ENCODE data around the gene NGEF. TPM values are rescaled to one million over a fixed set of nuclear protein-coding genes. Genes with fewer than 3 reads are reported as not detected.

Gene NGEF
- total and polyA plus RNA-seq, 9 of the 15 experiments (the other 6 are each of a cell fraction or from before 2014, with no cell fraction given) = 0.07 to 0.17 (median 0.09) TPM; not detected in 6

- no peak overlapping the region for H2AFZ ChIP-seq (ENCODE audit: low read depth, low read length)
- POLR2A ChIA-PET = interaction anchor here (0.6 to 0.8 kb wide), 2 partner anchors 303 to 482 kb away, joined by 3 read pairs; no protein-coding TSS in a partner anchor
- ATAC-seq (no peak), FAIRE-seq (no peak), DNase-seq (ENCODE audit: extremely low read depth in 1 of 4, low spot score in 3 of 4) (no peak)
- intact Hi-C loops (cut with micrococcal nuclease) = no loop called here
- H3K79me2 ChIP-seq (ENCODE audit: control insufficient read depth, insufficient read depth, low read length) = no peaks in the 10 kb centered on the region
- CTCF ChIA-PET (ENCODE audit: low intra/inter-chr PET ratio) = no interaction called here
- no peak overlapping the region for H3K4me2 ChIP-seq (ENCODE audit: insufficient read depth, low read length)
- peaks cover under 1 to 4% of the 10 kb centered on the region in 2 experiments; a peak in 2 of 5 replicates for H3K4me1 ChIP-seq (replicated peaks in 1 of 2; ENCODE audit: control insufficient read depth in 2 of 2, insufficient read depth in 2 of 2, low read length in 2 of 2)
- H4K20me1 ChIP-seq (replicated peaks; ENCODE audit: control insufficient read depth, insufficient read depth, low read length) = no peaks in the 10 kb centered on the region
- no peaks in the 10 kb centered on the region for H3K9me3 ChIP-seq (replicated peaks; ENCODE audit: control insufficient read depth, insufficient read depth, low read depth, low read length)
- no peak overlapping the region for H3K4me3 ChIP-seq
- no peaks in the 10 kb centered on the region for H3K9me1 ChIP-seq (ENCODE audit: control insufficient read depth, insufficient read depth, low read length)
- in situ Hi-C loops (cut with MboI) = no loop called here
- peaks cover 0 to 48% of the 10 kb centered on the region in 2 experiments; a peak in 2 of 5 replicates for H3K27me3 ChIP-seq (ENCODE audit: control insufficient read depth in 2 of 2, insufficient read depth in 2 of 2, low read length in 2 of 2)
- H3K9ac ChIP-seq (ENCODE audit: insufficient read depth in 1 of 2, low read depth in 2 of 2, low read length in 2 of 2) = no peak overlapping the region
- BruUV-seq (replicated peaks) = no TSS peak
- no peak overlapping the region for H3K27ac ChIP-seq (ENCODE audit: extremely low read depth, low read depth, low read length)
- no peaks in the 10 kb centered on the region for H3K36me3 ChIP-seq (ENCODE audit: control insufficient read depth, insufficient read depth, low read length)
- TF ChIP-seq TFAP4 (CRISPR knock-in tag; IDR thresholded peaks at IDR 0.05; ENCODE audit: borderline replicate concordance) = no peak
- TF ChIP-seq, protein P1, sequence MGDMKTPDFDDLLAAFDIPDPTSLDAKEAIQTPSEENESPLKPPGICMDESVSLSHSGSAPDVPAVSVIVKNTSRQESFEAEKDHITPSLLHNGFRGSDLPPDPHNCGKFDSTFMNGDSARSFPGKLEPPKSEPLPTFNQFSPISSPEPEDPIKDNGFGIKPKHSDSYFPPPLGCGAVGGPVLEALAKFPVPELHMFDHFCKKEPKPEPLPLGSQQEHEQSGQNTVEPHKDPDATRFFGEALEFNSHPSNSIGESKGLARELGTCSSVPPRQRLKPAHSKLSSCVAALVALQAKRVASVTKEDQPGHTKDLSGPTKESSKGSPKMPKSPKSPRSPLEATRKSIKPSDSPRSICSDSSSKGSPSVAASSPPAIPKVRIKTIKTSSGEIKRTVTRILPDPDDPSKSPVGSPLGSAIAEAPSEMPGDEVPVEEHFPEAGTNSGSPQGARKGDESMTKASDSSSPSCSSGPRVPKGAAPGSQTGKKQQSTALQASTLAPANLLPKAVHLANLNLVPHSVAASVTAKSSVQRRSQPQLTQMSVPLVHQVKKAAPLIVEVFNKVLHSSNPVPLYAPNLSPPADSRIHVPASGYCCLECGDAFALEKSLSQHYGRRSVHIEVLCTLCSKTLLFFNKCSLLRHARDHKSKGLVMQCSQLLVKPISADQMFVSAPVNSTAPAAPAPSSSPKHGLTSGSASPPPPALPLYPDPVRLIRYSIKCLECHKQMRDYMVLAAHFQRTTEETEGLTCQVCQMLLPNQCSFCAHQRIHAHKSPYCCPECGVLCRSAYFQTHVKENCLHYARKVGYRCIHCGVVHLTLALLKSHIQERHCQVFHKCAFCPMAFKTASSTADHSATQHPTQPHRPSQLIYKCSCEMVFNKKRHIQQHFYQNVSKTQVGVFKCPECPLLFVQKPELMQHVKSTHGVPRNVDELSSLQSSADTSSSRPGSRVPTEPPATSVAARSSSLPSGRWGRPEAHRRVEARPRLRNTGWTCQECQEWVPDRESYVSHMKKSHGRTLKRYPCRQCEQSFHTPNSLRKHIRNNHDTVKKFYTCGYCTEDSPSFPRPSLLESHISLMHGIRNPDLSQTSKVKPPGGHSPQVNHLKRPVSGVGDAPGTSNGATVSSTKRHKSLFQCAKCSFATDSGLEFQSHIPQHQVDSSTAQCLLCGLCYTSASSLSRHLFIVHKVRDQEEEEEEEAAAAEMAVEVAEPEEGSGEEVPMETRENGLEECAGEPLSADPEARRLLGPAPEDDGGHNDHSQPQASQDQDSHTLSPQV (IDR thresholded peaks at IDR 0.05) = no peak
- no peak for TF ChIP-seq CLOCK (CRISPR knock-in tag; IDR thresholded peaks at IDR 0.05; ENCODE audit: borderline replicate concordance)
- no peak for TF ChIP-seq DMBX1 (CRISPR knock-in tag; IDR thresholded peaks at IDR 0.05; ENCODE audit: borderline replicate concordance)
- TF ChIP-seq, protein P2, sequence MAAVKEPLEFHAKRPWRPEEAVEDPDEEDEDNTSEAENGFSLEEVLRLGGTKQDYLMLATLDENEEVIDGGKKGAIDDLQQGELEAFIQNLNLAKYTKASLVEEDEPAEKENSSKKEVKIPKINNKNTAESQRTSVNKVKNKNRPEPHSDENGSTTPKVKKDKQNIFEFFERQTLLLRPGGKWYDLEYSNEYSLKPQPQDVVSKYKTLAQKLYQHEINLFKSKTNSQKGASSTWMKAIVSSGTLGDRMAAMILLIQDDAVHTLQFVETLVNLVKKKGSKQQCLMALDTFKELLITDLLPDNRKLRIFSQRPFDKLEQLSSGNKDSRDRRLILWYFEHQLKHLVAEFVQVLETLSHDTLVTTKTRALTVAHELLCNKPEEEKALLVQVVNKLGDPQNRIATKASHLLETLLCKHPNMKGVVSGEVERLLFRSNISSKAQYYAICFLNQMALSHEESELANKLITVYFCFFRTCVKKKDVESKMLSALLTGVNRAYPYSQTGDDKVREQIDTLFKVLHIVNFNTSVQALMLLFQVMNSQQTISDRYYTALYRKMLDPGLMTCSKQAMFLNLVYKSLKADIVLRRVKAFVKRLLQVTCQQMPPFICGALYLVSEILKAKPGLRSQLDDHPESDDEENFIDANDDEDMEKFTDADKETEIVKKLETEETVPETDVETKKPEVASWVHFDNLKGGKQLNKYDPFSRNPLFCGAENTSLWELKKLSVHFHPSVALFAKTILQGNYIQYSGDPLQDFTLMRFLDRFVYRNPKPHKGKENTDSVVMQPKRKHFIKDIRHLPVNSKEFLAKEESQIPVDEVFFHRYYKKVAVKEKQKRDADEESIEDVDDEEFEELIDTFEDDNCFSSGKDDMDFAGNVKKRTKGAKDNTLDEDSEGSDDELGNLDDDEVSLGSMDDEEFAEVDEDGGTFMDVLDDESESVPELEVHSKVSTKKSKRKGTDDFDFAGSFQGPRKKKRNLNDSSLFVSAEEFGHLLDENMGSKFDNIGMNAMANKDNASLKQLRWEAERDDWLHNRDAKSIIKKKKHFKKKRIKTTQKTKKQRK (IDR thresholded peaks at IDR 0.05; ENCODE audit: borderline replicate concordance, low read depth, low read length) = no peak
- no peak for TF ChIP-seq NCOA6 (IDR thresholded peaks at IDR 0.05)
- no peak for TF ChIP-seq ZNF24 (IDR thresholded peaks at IDR 0.05)
- TF ChIP-seq, protein P3, sequence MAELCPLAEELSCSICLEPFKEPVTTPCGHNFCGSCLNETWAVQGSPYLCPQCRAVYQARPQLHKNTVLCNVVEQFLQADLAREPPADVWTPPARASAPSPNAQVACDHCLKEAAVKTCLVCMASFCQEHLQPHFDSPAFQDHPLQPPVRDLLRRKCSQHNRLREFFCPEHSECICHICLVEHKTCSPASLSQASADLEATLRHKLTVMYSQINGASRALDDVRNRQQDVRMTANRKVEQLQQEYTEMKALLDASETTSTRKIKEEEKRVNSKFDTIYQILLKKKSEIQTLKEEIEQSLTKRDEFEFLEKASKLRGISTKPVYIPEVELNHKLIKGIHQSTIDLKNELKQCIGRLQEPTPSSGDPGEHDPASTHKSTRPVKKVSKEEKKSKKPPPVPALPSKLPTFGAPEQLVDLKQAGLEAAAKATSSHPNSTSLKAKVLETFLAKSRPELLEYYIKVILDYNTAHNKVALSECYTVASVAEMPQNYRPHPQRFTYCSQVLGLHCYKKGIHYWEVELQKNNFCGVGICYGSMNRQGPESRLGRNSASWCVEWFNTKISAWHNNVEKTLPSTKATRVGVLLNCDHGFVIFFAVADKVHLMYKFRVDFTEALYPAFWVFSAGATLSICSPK (IDR thresholded peaks at IDR 0.05; ENCODE audit: borderline replicate concordance) = no peak
- no peak for TF ChIP-seq ZNF589 (CRISPR knock-in tag; IDR thresholded peaks at IDR 0.05; ENCODE audit: low read depth)
These were observed 116.9 kb downstream of the NGEF start for GRCh38 chr2:232896111-232896510.

All from K562 (cell line).